OCI-LY1 (cell line): ENCODE data around the gene KIF1C.

ENCODE experiments used
- CTCF ChIP-seq: fragments of 200-600 bp; sonication (generic), shearing (Covaris generic); IDR thresholded peaks from 2 replicates; pipeline ENCODE4 v1.5.1; 2017; ENCODE audit warnings: mild to moderate bottlenecking, antibody characterized with exemption, low read length, moderate library complexity, mixed read lengths
- EZH2 ChIP-seq: fragments of 200-600 bp; sonication (generic), shearing (Covaris generic); IDR thresholded peaks from 2 replicates; pipeline ENCODE4 v1.8.0; 2017; ENCODE audit warnings: borderline replicate concordance, mixed run types, mild to moderate bottlenecking, antibody characterized with exemption, low read length, moderate library complexity, mixed read lengths

DNA sequence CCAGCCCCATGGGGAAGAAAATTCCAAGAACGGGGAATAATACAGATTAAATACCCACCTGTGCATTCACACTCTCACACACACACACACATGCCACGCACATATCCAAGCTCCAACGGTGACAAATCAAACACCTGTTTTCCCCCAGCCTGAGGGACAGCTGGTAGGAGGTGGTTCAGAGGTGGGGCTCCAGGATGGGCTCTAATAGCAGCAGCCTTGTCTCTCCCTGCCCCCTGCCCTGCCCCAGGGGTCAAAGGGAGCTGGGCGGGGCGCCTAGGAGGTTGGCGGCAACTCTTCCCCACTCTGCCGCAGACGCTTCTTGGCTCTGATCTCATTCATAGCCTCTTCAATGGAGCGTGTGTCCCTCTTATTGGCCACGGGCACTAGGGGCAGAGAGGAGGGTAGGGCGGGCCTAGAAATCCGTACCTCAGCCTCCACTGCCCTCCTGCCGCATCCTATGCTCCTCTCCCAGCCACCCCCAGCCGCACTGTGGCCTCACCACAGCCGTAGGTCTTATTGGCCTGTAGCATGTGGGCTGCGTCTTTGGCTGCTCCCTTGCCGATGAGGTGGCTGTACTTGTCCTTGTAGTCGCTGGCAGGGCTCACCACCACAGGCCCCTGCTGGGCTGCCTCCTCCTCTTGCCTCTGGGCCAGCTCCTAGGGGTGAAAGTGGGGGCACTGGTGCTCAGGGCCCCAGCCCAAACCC lies 38.3 kb upstream of the KIF1C start:
- TF ChIP-seq CTCF = no peak
- no peak for TF ChIP-seq EZH2
